Activated T-helper 1 cell treated with anti-CD3 and anti-CD28 coated beads, Interleukin-12 subunit alpha, Interleukin-12 subunit beta, Interleukin-2, Interleukin-4 antibody, amounts not matched to agents 30 ng/mL and 10 ng/mL and 1 ng/mL, durations not matched to agents 14 hours and 24 hours and 36 hours (primary cell): ENCODE measurements around the gene PDE4D. TPM values are rescaled to one million over a fixed set of nuclear protein-coding genes. Genes with fewer than 3 reads are reported as not detected.

Experiments used
- DNase-seq: peaks from one replicate; pipeline ENCODE4 v3.0.0; 2021; ENCODE audit warnings: low spot score
- H3K27ac Mint-ChIP-seq: one replicate; pipeline ENCODE4 v1.8.0; 2021; ENCODE audit warnings: mild to moderate bottlenecking, mixed read lengths
- H3K27me3 Mint-ChIP-seq: one replicate; pipeline ENCODE4 v1.8.0; 2022; ENCODE audit warnings: mild to moderate bottlenecking, moderate library complexity, mixed read lengths; ENCODE audit not compliant: insufficient read depth
- H3K36me3 Mint-ChIP-seq: one replicate; pipeline ENCODE4 v1.8.0; 2021; ENCODE audit warnings: low read depth, mixed read lengths
- H3K4me1 Mint-ChIP-seq: one replicate; pipeline ENCODE4 v1.8.0; 2021; ENCODE audit warnings: low read depth, mixed read lengths
- H3K4me3 Mint-ChIP-seq: one replicate; pipeline ENCODE4 v1.8.0; 2021; ENCODE audit warnings: mild to moderate bottlenecking, moderate library complexity, mixed read lengths
- H3K9me3 Mint-ChIP-seq: one replicate; pipeline ENCODE4 v1.8.0; 2021; ENCODE audit warnings: mixed read lengths
- intact Hi-C: fragments of 100-400 bp; cut with micrococcal nuclease; formaldehyde crosslinking; loops from one replicate; pipeline ENCODE4 v1.15.1; 2024
- total RNA-seq: library from RNA; stranded (reverse); gene quantifications from 2 replicates; pipeline ENCODE4 v1.2.3, GENCODE V29; 2022

The PDE4D gene
- total RNA-seq, 1 donor from 2014 or later = 50.6 TPM

GRCh38 chr5:59123595-59124561, 769.6 kb downstream of the PDE4D start:
- H3K36me3 Mint-ChIP-seq = peaks cover 6% of the 10 kb centered on the region

GRCh38 chr5:59119480-59119879, 774.0 kb downstream of the PDE4D start:
- intact Hi-C loops = no loop called here
- no peak for DNase-seq
- H3K9me3 Mint-ChIP-seq = peaks cover 3% of the 10 kb centered on the region
- H3K36me3 Mint-ChIP-seq = peaks cover 9% of the 10 kb centered on the region
- no peak overlapping the region for H3K4me3 Mint-ChIP-seq
- H3K27ac Mint-ChIP-seq = no peak overlapping the region
- peaks cover 2% of the 10 kb centered on the region for H3K27me3 Mint-ChIP-seq
- peaks cover 6% of the 10 kb centered on the region for H3K4me1 Mint-ChIP-seq

More at GRCh38 chr5:59123595-59124561, 769.6 kb downstream of the PDE4D start:
- Mint-ChIP-seq H3K4me3 (no peak overlapping the region), H3K27me3 (no peaks in the 10 kb centered on the region), H3K27ac (no peak overlapping the region), H3K9me3 (peaks cover 3% of the 10 kb centered on the region), H3K4me1 (peaks cover 6% of the 10 kb centered on the region)
- intact Hi-C loops = loop anchor here (10.0 kb wide), 1 partner anchor 1949 kb away; the partner anchor contains the start of gene GPBP1
- peak; percentile 31 for DNase-seq

- peaks cover 3% of the 10 kb centered on the region for H3K9me3 Mint-ChIP-seq
- H3K4me3 Mint-ChIP-seq = no peak overlapping the region
- H3K27ac Mint-ChIP-seq = no peak overlapping the region
- no peak for DNase-seq
- H3K4me1 Mint-ChIP-seq = peaks cover 6% of the 10 kb centered on the region
- H3K27me3 Mint-ChIP-seq = peaks cover 2% of the 10 kb centered on the region
- intact Hi-C loops = no loop called here
- peaks cover 9% of the 10 kb centered on the region for H3K36me3 Mint-ChIP-seq
These were observed 776.2 kb downstream of the PDE4D start for GRCh38 chr5:59117320-59117719.

GRCh38 chr5:59116231-59116865, 777.2 kb downstream of the PDE4D start:
- Mint-ChIP-seq H3K9me3 (peaks cover 9% of the 10 kb centered on the region), H3K4me3 (no peak overlapping the region), H3K27me3 (peaks cover 2% of the 10 kb centered on the region), H3K36me3 (peaks cover 12% of the 10 kb centered on the region), H3K4me1 (peaks cover 13% of the 10 kb centered on the region), H3K27ac (no peak overlapping the region)
- intact Hi-C loops = no loop called here
- DNase-seq = no peak

- H3K9me3 Mint-ChIP-seq = peaks cover 8% of the 10 kb centered on the region
- no peak for DNase-seq
- intact Hi-C loops = no loop called here
- no peak overlapping the region for H3K27ac Mint-ChIP-seq
- no peak overlapping the region for H3K4me3 Mint-ChIP-seq
- peaks cover 9% of the 10 kb centered on the region for H3K36me3 Mint-ChIP-seq
- H3K27me3 Mint-ChIP-seq = peaks cover 2% of the 10 kb centered on the region
- H3K4me1 Mint-ChIP-seq = peaks cover 7% of the 10 kb centered on the region
These were observed 778.2 kb downstream of the PDE4D start for GRCh38 chr5:59115345-59115744.

- no peak for DNase-seq
- Mint-ChIP-seq H3K4me1 (peaks cover 39% of the 10 kb centered on the region), H3K27me3 (no peaks in the 10 kb centered on the region), H3K27ac (no peak overlapping the region), H3K4me3 (no peak overlapping the region), H3K9me3 (peaks cover 10% of the 10 kb centered on the region), H3K36me3 (peaks cover 3% of the 10 kb centered on the region)
- intact Hi-C loops = no loop called here
These were observed 784.1 kb downstream of the PDE4D start for GRCh38 chr5:59109383-59109782.

GRCh38 chr5:59107692-59108091, 785.8 kb downstream of the PDE4D start:
- peaks cover 7% of the 10 kb centered on the region for H3K36me3 Mint-ChIP-seq
- peaks cover 56% of the 10 kb centered on the region for H3K4me1 Mint-ChIP-seq
- peaks cover 10% of the 10 kb centered on the region for H3K9me3 Mint-ChIP-seq
- DNase-seq = no peak
- H3K27ac Mint-ChIP-seq = no peak overlapping the region
- intact Hi-C loops = no loop called here
- H3K27me3 Mint-ChIP-seq = no peaks in the 10 kb centered on the region
- no peak overlapping the region for H3K4me3 Mint-ChIP-seq

- peaks cover 70% of the 10 kb centered on the region for H3K4me1 Mint-ChIP-seq
- peak overlapping the region; percentile 9 for H3K27ac Mint-ChIP-seq
- intact Hi-C loops = no loop called here
- H3K27me3 Mint-ChIP-seq = no peaks in the 10 kb centered on the region
- H3K4me3 Mint-ChIP-seq = no peak overlapping the region
- peaks cover 4% of the 10 kb centered on the region for H3K36me3 Mint-ChIP-seq
- H3K9me3 Mint-ChIP-seq = peaks cover 4% of the 10 kb centered on the region
- no peak for DNase-seq
These were observed 789.0 kb downstream of the PDE4D start for GRCh38 chr5:59104400-59105127.

- intact Hi-C loops = no loop called here
- H3K27me3 Mint-ChIP-seq = no peaks in the 10 kb centered on the region
- no peak overlapping the region for H3K27ac Mint-ChIP-seq
- H3K4me3 Mint-ChIP-seq = no peak overlapping the region
- DNase-seq = no peak
- peaks cover 4% of the 10 kb centered on the region for H3K9me3 Mint-ChIP-seq
- peaks cover 81% of the 10 kb centered on the region for H3K4me1 Mint-ChIP-seq
- peaks cover 4% of the 10 kb centered on the region for H3K36me3 Mint-ChIP-seq
These were observed 790.2 kb downstream of the PDE4D start for GRCh38 chr5:59103303-59103702.

- Mint-ChIP-seq H3K36me3 (peaks cover 4% of the 10 kb centered on the region), H3K4me3 (no peak overlapping the region), H3K9me3 (no peaks in the 10 kb centered on the region), H3K27ac (no peak overlapping the region), H3K4me1 (peaks cover 78% of the 10 kb centered on the region), H3K27me3 (no peaks in the 10 kb centered on the region)
- DNase-seq = no peak
- intact Hi-C loops = no loop called here
These were observed 791.1 kb downstream of the PDE4D start for GRCh38 chr5:59102437-59102836.

- intact Hi-C loops = no loop called here
- Mint-ChIP-seq H3K9me3 (no peaks in the 10 kb centered on the region), H3K4me3 (no peak overlapping the region), H3K4me1 (peaks cover 81% of the 10 kb centered on the region), H3K36me3 (peaks cover 4% of the 10 kb centered on the region), H3K27me3 (no peaks in the 10 kb centered on the region), H3K27ac (peak overlapping the region; percentile 90)
- DNase-seq = no peak
These were observed 792.7 kb downstream of the PDE4D start for GRCh38 chr5:59100875-59101274.

- H3K36me3 Mint-ChIP-seq = peaks cover 4% of the 10 kb centered on the region
- H3K9me3 Mint-ChIP-seq = no peaks in the 10 kb centered on the region
- H3K27ac Mint-ChIP-seq = peak overlapping the region; percentile 90
- DNase-seq = no peak
- intact Hi-C loops = loop anchor here (1.0 to 2.0 kb wide), 9 partner anchors 27 to 509 kb away; no protein-coding TSS in a partner anchor
- H3K4me1 Mint-ChIP-seq = peaks cover 82% of the 10 kb centered on the region
- H3K27me3 Mint-ChIP-seq = no peaks in the 10 kb centered on the region
- peak overlapping the region; percentile 50 for H3K4me3 Mint-ChIP-seq
These were observed 793.6 kb downstream of the PDE4D start for GRCh38 chr5:59099995-59100345.
